Hematopoietic multipotent progenitor cell treated with erythropoietin and hydrocortisone succinate and interleukin-3 and kit ligand, for 8 days (in vitro differentiated cells): ENCODE data around the gene SLAMF1.
"Not testable (repeated sequence)": the region's sequence is repeated elsewhere in the genome, so short reads cannot be mapped to it uniquely, and the experiment has no call there.

Experiments
- DNase-seq: peaks from one replicate; pipeline ENCODE4 v3.0.0-alpha.2; 2015

The SLAMF1 gene

GRCh38 chr1:160664573-160665051, 17.8 kb upstream of the SLAMF1 start:
- no peak for DNase-seq

- DNase-seq, result no peak
Observed at GRCh38 chr1:160662910-160663309, 16.1 kb upstream of the SLAMF1 start.

GRCh38 chr1:160659566-160659965, 12.7 kb upstream of the SLAMF1 start:
- no peak for DNase-seq

GRCh38 chr1:160658814-160659193, 12.0 kb upstream of the SLAMF1 start:
- no peak for DNase-seq

GRCh38 chr1:160658162-160658813, 11.4 kb upstream of the SLAMF1 start:
- DNase-seq, result no peak

DNA sequence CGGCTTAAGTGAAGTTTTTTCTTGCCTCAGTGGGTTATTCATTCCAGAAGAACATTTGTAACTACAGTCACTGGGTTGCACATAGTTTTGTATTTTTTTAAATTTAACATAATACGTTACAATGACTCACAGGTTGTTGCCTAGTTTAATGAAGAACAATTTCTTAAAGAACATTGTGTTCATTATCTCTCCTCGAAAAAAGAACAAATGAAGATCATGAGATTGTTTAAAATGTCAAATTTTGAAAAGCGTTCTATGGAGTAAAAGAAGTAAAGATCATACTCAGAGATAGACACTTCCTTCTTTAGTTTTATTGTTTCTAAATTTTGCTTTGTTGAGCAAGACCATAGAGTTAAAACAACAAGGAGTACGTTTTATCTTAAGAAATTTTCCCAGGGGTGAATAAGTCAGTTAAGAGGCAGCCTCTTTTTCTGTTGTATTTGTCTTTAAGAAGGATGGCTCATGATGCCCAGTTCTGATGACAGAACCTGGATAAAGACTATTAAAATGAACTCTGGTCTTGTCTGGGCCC, 10.5 kb upstream of the SLAMF1 start:
- no peak for DNase-seq

GRCh38 chr1:160656737-160657136, 9.9 kb upstream of the SLAMF1 start:
- no peak for DNase-seq

- DNase-seq, result no peak
Observed at GRCh38 chr1:160653620-160654016, 6.8 kb upstream of the SLAMF1 start.

DNA sequence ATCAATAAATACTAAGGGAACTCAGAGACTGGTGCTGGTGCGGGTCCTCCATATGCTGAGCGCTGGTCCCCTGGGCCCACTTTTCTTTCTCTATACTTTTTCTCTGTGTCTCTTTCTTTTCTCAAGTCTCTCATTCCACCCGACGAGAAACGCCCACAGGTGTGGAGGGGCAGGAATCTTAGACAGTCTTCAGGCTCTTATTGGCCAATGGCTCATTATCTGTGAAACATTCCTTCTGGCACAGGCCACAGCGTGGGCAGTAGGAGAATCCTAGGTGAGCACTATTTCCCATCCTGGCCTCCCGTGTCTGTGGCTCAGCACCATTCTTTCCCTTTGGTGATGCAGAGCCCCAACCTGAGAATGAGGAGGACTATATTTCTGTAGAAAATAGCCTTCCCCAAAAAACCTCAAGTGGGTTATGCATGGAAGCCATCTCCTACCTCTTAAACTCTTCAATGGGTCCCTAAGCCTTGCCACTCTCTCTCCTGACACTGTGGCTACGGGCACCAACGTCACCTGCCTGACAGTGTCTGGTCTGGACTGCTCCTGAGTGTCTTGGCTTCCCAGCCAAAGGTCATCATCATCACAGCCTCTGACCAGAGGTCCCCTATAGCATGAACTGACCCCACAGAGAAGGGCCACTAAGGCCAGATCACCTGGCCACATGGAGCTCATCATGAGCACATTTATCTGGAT, 6.2 kb upstream of the SLAMF1 start:
- no peak for DNase-seq

GRCh38 chr1:160652065-160652641, 5.3 kb upstream of the SLAMF1 start:
- not testable (repeated sequence) for DNase-seq

- DNase-seq, result no peak
Observed at GRCh38 chr1:160651433-160652064, 4.7 kb upstream of the SLAMF1 start.

GRCh38 chr1:160647329-160647720, 481 bp upstream of the SLAMF1 start:
- no peak for DNase-seq

GRCh38 chr1:160646180-160646579, 664 bp downstream of the SLAMF1 start:
- no peak for DNase-seq

- DNase-seq, result no peak
Observed at GRCh38 chr1:160645386-160646130, 1.3 kb downstream of the SLAMF1 start.

DNA sequence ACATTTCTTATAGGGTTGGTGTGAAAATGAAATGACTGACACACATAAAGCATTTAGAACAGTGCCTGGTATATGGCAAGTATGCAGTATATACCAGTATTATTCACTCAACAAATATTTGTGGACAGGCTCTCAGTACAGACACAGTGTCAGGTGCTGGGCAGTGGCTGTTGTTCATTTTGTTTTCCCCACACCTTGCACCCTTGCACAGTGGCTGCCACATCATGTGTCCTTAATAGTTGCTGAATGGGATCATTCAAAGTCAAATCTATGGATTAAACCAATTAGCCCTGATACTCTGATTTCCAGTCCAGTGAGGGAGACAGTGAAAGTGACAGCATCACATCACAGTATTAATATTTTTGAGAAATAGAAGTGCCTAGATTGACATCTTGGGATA, 2.4 kb downstream of the SLAMF1 start:
- DNase-seq, result no peak

DNA sequence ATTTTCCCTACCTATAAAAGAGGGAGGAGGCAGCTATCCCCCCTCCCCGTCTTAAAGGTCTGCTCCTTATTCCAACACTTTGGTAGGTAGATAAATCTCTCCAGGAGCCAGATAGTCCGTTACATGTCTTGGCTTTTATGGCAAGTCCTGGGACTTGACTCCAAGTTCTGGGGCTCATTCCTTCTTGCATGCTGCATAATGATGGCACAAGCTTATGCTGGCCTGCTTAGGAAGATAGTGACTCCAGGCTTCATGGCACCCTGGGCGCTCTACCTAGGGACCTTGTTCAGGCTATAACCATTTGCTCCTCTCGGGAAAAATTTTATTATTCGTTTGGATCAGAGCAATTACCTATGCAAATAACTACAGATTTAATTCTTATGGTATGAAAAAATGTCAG, 3.7 kb downstream of the SLAMF1 start:
- no peak for DNase-seq

DNA sequence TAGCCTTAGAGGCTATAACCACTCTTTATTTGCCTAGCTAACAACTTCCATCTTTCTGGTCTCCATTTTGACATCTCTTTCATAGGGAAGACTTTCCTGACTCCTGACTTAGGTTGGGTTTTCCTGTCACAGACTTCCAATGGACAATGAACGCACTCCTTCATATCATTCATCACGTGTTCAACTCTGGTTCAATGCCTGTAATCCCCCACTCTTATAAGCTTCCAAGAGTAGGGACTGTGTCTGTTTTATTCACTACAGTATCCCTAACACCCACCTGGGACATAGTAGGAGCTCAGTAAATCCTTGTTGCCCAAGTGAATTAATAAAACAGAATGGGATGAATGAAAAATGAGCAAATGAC, 4.6 kb downstream of the SLAMF1 start:
- DNase-seq, result no peak

DNA sequence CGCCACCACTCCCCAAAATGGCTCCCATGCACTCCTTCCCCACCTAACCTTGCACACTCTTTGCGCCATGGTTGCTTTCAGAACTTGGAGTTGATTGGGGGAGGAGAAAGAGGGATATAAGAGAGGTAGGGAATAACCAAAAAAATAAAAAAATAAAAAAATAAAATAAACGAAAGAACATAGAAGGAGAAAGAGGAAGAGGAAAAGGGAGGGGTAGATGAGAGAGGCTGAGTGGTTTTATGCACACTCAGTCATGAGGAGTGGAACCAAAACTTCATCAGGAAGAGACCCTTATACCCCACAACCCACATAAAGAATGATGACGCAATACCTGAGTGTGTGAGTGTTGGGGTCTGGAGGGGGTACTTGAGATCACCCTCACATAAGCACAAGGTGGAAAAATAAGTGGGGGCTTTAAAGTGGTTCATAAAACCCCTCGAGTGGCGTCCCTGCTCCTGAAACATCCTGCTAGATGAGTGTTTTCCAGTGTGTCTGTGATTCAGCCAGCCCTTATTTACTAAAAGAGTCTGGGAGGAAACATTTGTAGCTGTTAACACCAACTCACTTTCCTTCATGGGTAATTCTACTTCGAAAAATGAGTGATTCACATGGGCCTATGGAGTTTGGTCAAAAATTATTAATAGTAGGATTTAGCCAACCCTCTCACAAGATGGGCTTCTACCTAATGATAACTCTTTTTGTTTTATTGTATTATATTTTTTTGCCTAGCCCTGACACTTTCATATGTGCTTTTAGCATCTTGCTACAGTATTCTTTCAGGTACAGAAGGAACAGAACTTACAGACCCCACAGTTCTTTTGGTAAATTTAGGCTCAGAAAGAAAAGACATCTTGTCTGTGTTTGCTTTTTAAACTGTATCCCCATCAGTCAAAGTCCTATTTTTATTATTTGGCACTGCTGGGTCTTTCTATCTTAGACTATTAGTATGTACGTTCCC, 5.2 kb downstream of the SLAMF1 start:
- no peak for DNase-seq

DNA sequence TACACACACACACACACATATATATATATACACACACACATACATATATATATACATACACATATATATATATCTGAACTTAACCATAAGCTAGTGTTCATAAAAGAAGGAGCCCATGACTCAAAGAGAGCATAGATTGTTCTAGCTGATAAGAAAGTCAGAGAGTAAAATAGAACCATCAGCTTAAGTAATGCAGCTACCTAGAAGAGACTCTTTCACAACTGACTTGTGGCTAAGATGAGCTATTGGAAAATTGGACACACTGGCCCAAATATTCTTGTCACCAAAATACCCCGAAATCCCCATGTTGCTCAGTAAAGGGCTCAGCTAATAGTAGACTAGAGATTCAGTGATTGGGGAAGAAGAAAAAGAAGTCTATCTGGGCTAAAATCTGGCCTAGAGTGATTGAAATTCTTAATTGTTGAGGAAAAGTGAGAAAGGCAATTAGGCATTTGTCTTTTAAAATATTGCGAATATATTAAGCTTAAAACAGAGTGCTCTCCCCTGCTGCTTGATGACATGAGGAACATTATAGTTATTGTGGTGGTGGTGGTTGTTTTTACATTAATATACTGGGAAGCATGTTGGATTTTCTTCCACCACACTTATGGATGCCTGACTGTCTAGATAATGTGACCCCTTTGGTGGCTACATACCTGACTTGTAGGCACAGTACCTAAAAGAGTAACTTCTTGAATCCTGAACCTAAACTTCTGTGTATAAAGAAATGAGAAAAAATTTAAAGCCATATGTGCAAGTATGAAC, 6.3 kb downstream of the SLAMF1 start:
- DNase-seq, result peak; percentile 36

DNA sequence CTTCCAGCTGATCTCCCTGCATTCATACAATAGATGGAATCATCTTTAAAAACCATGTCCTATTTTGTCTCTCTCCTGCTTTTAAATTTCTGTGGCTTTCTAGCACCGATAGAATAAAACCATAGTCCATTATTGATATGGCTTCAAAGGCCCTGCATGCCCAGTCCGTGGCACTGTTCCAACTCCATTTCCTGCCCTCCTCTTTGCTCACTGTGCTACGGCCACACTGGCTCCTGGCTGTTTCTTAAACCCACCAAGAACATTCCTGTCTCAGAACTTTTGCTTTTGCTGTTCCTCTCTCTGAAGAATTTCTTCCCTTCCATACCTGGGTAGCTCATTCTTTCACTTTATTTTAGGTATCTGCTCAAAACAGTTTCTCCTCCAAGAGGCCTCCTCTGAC, 7.2 kb downstream of the SLAMF1 start:
- DNase-seq, result peak; percentile 45

DNA sequence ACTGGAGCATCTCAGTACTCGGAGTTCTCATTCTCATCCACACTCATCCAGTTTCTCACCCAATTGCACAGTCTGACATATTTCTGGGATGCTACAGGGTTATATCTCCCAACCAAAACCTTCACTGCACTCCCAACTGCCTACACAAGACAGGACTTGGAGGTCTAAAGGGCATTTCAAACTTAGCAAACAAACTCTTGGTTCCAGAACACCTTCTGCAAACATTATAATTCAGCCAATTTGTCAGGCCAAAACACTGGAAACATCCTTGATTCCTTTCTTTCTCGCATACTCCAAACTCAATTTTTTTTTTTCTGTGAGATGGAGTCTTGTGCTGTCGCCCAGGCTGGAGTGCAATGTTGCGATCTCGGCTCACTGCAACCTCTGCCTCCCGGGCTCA, 7.9 kb downstream of the SLAMF1 start:
- DNase-seq, result no peak
